Ishikawa (cell line): ENCODE measurements around the gene LEMD1.

Experiments used
- CEBPB ChIP-seq: IDR thresholded peaks from 2 replicates; pipeline ENCODE4 v1.6.1; 2012
- EGR1 ChIP-seq: IDR thresholded peaks from 2 replicates; pipeline ENCODE4 v1.6.1; 2012
- EP300 ChIP-seq: IDR thresholded peaks from 2 replicates; pipeline ENCODE4 v1.6.1; 2012; ENCODE audit warnings: borderline replicate concordance
- NFIC ChIP-seq: IDR thresholded peaks from 2 replicates; pipeline ENCODE4 v1.6.1; 2012
- RAD21 ChIP-seq: IDR thresholded peaks from 2 replicates; pipeline ENCODE4 v1.6.1; 2012; ENCODE audit warnings: low read depth
- REST ChIP-seq: IDR thresholded peaks from 2 replicates; pipeline ENCODE4 v1.6.1; 2012; ENCODE audit warnings: low read depth, mild to moderate bottlenecking
- TAF1 ChIP-seq: IDR thresholded peaks from 2 replicates; pipeline ENCODE4 v1.6.1; 2012; ENCODE audit warnings: low read depth, mild to moderate bottlenecking
- TCF12 ChIP-seq: IDR thresholded peaks from 2 replicates; pipeline ENCODE4 v1.6.1; 2012; ENCODE audit warnings: low read depth
- TEAD4 ChIP-seq: IDR thresholded peaks from 2 replicates; pipeline ENCODE4 v1.6.1; 2012
- YY1 ChIP-seq: IDR thresholded peaks from 2 replicates; pipeline ENCODE4 v1.6.1; 2012; ENCODE audit warnings: low read depth
- TF ChIP-seq, protein P1 (sequence below): IDR thresholded peaks from 2 replicates; pipeline ENCODE4 v1.6.1; 2012
- TF ChIP-seq, protein P2 (sequence below): IDR thresholded peaks from 2 replicates; pipeline ENCODE4 v1.6.1; 2012

GRCh38 chr1:205435578-205436573 is 14.0 kb upstream of the LEMD1 start:
- TF ChIP-seq TEAD4 (no peak), YY1 (no peak), CEBPB (no peak), REST (no peak), EP300 (no peak), TCF12 (no peak), EGR1 (no peak), RAD21 (no peak), TAF1 (no peak), NFIC (no peak)
- TF ChIP-seq, protein P1, sequence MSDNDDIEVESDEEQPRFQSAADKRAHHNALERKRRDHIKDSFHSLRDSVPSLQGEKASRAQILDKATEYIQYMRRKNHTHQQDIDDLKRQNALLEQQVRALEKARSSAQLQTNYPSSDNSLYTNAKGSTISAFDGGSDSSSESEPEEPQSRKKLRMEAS: no peak
- TF ChIP-seq, protein P2, sequence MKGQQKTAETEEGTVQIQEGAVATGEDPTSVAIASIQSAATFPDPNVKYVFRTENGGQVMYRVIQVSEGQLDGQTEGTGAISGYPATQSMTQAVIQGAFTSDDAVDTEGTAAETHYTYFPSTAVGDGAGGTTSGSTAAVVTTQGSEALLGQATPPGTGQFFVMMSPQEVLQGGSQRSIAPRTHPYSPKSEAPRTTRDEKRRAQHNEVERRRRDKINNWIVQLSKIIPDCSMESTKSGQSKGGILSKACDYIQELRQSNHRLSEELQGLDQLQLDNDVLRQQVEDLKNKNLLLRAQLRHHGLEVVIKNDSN: no peak
